ENCODE data around the gene SLC35B1.
"Not testable (repeated sequence)": the region's sequence is repeated elsewhere in the genome, so short reads cannot be mapped to it uniquely, and the experiment has no call there.

Gene SLC35B1

DNA sequence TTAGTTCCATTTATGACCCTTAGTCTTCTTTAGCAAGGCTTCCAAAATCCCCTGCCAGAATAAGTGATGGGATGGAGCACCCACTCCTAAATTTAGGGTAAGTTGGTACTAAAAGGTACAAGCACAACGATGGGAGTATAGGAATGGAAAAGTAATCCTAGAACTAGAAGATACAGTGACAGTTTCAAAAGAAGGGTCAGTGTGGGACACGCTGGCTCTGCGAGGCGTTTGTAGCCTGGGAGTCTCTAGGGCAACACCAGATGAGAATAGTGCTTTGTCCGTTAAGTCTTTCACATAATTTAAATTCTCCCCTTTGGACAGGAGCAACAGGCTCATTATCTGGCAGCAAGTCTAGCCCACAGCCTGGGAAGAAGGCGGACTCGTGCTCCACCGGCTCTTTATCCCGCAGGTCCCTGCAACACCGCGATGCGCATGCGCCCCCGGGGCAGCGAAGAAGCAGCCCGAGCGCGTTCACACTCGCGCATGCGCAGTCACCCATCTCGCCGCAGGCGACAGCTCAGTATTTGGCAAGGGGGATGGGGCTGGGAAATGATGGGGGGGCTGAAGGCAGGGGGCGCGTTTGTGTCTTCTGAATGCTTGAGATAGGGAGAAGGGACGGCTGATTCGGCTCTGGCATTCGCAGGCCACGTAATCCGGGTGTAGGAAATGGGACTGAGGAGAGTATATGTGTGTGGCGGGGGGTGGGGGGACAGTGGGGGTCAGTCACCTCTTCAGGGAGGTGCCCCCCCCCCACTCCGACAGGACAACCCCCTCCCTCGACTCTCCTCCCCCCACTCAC, 30.4 kb downstream of the SLC35B1 start:
- in situ Hi-C loops (cut with MboI; ENCODE audit: low sequenced_read_pairs): loop anchor here (25.0 kb wide), 1 partner anchor 265 kb away; the partner anchor contains the start of gene PHB1

DNA sequence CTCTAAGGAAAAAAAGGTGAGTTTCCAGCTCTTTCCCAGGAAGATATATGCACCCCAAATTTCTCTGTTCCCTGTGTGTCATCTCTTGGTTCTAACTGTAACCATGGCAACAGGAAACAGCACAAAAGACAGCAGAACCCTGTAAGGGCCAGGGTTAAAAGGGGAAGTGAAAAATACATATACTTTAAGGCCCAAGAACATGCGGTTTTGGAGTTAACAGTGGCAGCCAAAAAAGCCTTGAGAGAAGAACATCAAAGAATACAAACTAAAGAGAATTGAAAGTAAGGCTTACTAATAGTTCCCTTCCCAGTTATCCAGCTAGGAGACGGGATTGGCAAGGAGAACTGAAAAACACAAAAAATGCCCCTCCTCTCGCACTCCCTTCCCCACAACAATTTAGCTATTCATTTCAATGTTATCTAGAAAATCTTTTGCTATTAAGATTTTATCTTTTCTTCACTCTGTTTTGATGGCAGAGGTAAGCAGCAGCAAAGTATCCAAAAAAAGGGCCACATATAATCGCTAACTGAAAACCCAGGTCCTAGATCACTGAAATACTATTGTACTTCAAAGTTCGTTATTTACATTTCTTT, 31.4 kb downstream of the SLC35B1 start:
- in situ Hi-C loops (cut with MboI; ENCODE audit: low sequenced_read_pairs): loop anchor here (25.0 kb wide), 1 partner anchor 264 kb away; the partner anchor contains the start of gene PHB1

DNA sequence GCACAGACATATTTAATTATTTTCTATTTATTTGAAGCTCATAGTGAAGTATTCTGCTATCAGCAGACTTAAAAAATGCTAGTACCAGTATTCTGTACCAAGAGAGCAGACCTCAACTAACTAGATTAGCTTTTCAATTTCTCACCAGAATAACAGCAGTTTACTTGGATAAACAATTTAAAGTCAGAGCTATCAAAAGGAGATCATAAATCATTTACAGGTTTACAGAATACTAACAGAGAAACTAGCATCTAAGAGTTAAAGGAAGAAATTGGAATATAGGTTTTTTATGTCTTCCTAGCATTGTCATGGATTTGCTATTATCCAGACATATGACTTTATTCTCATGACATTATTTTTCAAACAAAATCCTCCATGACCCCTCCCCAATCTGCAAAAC, 33.3 kb downstream of the SLC35B1 start:
- in situ Hi-C loops (cut with MboI; ENCODE audit: low sequenced_read_pairs): no loop called here

DNA sequence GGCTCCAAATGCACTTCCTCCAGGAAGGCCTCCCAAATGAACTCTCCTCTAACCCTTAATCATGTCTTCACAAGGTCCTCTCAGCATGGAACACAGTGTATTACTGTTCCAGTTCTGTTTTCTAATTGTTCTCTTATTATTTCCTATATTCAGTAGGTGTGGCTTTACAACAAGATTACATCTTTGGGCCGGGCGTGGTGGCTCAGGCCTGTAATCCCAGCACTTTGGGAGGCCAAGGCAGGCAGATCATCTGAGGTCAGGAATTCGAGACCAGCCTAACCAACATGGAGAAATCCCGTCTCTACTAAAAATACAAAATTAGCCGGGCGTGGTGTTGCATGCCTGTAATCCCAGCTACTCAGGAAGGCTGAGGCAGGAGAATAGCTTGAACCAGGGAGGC, 34.1 kb downstream of the SLC35B1 start:
- in situ Hi-C loops (cut with MboI; ENCODE audit: low sequenced_read_pairs): not testable (repeated sequence)

DNA sequence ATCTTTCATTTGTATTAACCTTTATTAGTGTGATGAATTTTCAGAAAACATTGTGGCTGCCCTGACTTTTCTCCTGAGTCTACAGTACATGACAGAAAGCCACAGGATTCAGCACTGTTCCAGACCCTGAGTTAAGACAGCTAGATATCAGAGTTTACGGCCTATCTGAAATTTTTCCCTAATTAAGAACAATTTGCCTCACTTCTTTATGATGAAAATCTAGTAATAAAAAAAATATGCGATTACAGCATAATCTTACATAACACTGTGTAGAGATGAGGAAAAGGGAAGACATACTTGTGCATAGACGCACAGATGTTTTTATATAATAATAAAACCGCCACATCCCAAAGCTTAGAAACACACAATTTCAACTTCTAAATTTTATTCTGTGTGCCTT, 37.1 kb downstream of the SLC35B1 start:
- in situ Hi-C loops (cut with MboI; ENCODE audit: low sequenced_read_pairs): no loop called here

DNA sequence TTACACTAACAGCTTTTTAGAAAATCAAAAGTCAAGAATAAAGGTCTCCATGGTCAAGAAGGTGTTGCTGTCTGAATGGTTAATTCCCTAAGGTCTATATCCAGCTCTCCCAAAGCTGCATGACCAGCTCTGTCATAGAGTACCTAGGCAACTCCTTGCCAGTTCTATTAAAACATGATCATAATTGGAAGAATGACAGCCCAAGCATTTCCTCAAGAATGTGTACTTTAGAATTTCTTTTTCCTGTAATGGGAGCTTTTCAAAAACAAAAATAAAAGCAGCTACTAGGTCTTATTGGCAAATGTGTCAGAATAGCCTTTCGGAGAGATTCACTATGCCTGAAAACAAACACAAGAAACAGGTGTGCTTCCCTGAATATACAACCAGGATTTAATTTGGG, 37.8 kb downstream of the SLC35B1 start:
- in situ Hi-C loops (cut with MboI; ENCODE audit: low sequenced_read_pairs): no loop called here

DNA sequence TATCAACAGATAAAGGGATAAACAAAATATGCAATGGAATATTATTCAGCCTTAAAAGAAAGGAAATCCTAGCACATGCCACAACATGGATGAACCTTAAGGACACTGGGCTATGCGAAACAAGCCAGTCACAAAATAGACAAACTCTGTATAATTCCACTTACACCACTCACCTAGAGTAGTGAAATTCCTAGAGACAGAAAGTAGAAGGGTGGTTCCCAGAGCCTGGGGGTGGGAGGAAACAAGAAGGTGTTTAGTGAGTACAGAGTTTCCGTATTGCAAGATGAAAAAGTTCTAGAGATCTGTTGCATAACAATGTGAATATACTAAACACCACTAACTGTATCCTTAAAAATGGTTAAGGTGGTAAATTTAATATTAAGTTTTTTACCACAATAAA, 39.9 kb downstream of the SLC35B1 start:
- in situ Hi-C loops (cut with MboI; ENCODE audit: low sequenced_read_pairs): no loop called here

DNA sequence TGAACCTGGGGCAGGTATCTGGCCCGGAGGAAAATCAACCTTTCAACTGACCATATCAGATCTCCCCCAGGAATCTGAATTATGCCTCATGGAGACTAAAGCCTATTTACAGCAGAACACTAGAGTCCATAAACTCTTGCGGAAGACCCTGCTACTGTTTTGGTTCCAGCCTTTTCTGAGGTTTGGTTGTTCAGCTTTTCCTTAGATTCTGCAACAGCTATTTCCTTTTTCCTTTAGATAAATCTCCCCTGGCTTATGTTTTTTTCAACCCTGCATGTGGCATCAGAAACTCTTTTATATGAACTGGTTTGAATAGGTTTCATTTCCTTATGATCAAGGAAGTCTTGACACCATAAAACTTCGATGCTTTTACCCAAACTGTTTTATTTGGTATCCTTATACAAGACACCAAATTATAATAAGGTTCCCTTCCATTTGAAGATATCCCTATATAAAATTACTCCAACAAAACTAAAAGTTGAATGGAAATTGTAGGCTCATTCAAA, 43.0 kb downstream of the SLC35B1 start:
- in situ Hi-C loops (cut with MboI; ENCODE audit: low sequenced_read_pairs): no loop called here

DNA sequence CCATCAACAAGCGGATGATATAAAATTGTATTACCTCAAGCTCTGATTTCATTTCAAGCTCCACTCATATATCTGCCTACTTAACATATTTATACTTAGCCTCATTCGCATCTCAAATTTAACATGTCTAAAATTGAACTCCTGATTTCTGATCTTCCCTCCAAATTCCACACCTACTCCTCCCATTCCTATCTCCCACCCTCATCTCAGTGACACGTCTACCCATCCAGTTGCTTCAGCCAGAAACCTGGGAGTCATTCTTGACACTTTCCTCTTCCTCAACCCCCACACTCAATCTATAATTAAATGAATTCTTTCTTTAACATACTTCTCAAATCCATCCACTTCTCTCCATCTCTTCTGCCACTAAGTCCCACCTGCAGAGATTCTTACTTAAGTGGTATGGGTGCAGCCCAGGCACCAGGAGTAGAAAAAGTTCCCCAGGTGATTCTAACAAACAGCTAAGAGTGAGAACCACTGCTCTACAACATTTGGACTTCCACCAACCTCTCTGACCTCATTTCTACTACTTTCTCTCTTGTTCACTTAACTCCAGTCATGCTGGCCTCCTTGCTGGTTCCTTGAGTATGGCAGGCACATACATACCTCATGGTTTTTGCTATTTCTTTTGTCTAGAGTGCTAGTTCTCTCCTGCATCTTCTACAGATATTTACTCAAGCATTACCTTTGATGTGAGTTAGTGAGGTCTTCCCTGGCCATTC, 47.9 kb downstream of the SLC35B1 start:
- in situ Hi-C loops (cut with MboI; ENCODE audit: low sequenced_read_pairs): no loop called here

DNA sequence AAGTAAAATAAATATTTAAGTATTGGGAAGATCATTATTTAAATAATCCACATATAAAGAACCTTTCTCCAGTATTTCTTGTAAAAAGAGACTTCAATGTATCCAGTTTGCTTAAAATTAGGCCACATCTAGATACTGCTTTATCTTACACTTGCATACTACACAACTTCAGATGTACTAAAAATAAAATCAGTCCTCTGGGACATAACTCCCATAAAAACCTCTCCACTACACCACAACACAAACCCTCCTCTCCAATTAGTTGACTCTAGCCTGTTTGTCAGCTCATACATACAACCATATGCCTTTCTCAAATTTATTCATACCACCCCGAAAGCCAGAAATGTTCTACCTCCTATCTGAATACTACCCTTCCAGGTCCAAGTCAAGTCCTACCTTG, 51.5 kb downstream of the SLC35B1 start:
- in situ Hi-C loops (cut with MboI; ENCODE audit: low sequenced_read_pairs): no loop called here

Measured in HL-60/S4 treated with phorbol 12-myristate 13-acetate at 8.2 ng/mL for 4 days and 3 days (cell line).